Upper lobe of left lung (tissue), 6 donors: ENCODE results near the gene PCDHGA4. TPM values are rescaled to one million over a fixed set of nuclear protein-coding genes. Genes with fewer than 3 reads are reported as not detected.
A peak's percentile ranks its signal among the peaks of the same experiment; 100 is the strongest.

Experiments used
- ATAC-seq, 2 donors: fragments of 200-7000 bp; cut with Tn5 transposase; one replicate each; pipeline ENCODE4 v1.9.1; 2022; ENCODE audit warnings: mild to moderate bottlenecking in 2 of 2, moderate library complexity in 2 of 2; ENCODE audit not compliant: low FRiP score in 2 of 2
- DNase-seq, 2 donors: peaks; one replicate each; pipeline ENCODE4 v3.0.0-alpha.2; 2019 to 2020
- H3K27ac ChIP-seq, 4 donors: fragments of 200-600 bp; sonication (generic); one replicate each; pipeline ENCODE4 v1.5.1; 2016 to 2019
- H3K27me3 ChIP-seq, 4 donors: fragments of 200-600 bp; sonication (generic); one replicate each; pipeline ENCODE4 v1.5.1; 2017 to 2019
- H3K36me3 ChIP-seq, 4 donors: fragments of 200-600 bp; sonication (generic); one replicate each; pipeline ENCODE4 v1.5.1; 2016 to 2019
- H3K4me1 ChIP-seq, 4 donors: fragments of 200-600 bp; sonication (generic); one replicate each; pipeline ENCODE4 v1.5.1; 2018 to 2019
- H3K4me3 ChIP-seq, 4 donors: fragments of 200-600 bp; sonication (generic); one replicate each; pipeline ENCODE4 v1.5.1; 2017 to 2019; ENCODE audit warnings: mild to moderate bottlenecking in 2 of 4, moderate library complexity in 1 of 4
- H3K9me3 ChIP-seq, 4 donors: fragments of 200-600 bp; sonication (generic); one replicate each; pipeline ENCODE4 v1.5.1; 2018 to 2019
- CTCF ChIP-seq, 6 experiments: fragments of 450-650 bp in 4 of 6; fragments of 200-600 bp in 2 of 6; sonication (generic) in 2 of 6; IDR thresholded peaks; one replicate each; pipeline ENCODE4 v1.5.1; 2016 to 2019; ENCODE audit warnings: antibody characterized with exemption in 6 of 6
- EP300 ChIP-seq, 4 donors: sonication (generic); formaldehyde crosslinking; IDR thresholded peaks; one replicate each; pipeline ENCODE4 v1.5.1; 2017; ENCODE audit warnings: antibody characterized with exemption in 4 of 4, control low read depth in 2 of 4
- POLR2A ChIP-seq, 4 donors: fragments of 450-650 bp; IDR thresholded peaks; one replicate each; pipeline ENCODE4 v1.5.1; 2016 to 2017; ENCODE audit warnings: antibody characterized with exemption in 4 of 4, mild to moderate bottlenecking in 2 of 4
- POLR2AphosphoS5 ChIP-seq, 2 donors: sonication (generic); formaldehyde crosslinking; IDR thresholded peaks; one replicate each; pipeline ENCODE4 v1.5.1; 2017; ENCODE audit warnings: antibody characterized with exemption in 2 of 2
- WGBS, 2 donors: methylation state at CpG; one replicate each; pipeline ENCODE4 v1.1.5; 2017 to 2018; 5-methylcytosine and 5-hydroxymethylcytosine counted together
- total RNA-seq, 6 donors: library from RNA; depleted of rRNA in 4 of 6; stranded (reverse); fragments of >200 nt in 4 of 6; gene quantifications; one replicate each; pipeline versions ENCODE4 v1.1.0 to v1.2.1, GENCODE V29; 2016 to 2021
- donor health status: DM: no; HTN: no; CAD: no; lungs with moderate emphysema.
- donor health status: DM: no; HTN: yes; CAD: no; lungs with severe emphysema.

The PCDHGA4 gene
- total RNA-seq, 6 donors from 2014 or later = 1.7 to 9.4 (median 2.8) TPM

GRCh38 chr5:141356950-141357349, 2.1 kb downstream of the PCDHGA4 start:
- DNase-seq = no peak
- Histone ChIP-seq H3K4me1 (no peaks in the 10 kb centered on the region), H3K9me3 (peaks cover 33 to 85% (median 66%) of the 10 kb centered on the region in 4 donors)

GRCh38 chr5:141359790-141360426, 5.1 kb downstream of the PCDHGA4 start, which contains the start of gene PCDHGB2:
PCDHGB2 (plus strand) TSS chr5:141359994; CDS start chr5:141360136, 142 bp downstream.
- Histone ChIP-seq H3K36me3 (no peaks in the 10 kb centered on the region), H3K27ac (no peak within 1 kb of the TSS), H3K9me3 (peaks cover 52 to 95% (median 76%) of the 10 kb centered on the region in 4 donors), H3K27me3 (peaks cover 0 to 4% (median 0%) of the 10 kb centered on the region in 4 donors), H3K4me1 (no peaks in the 10 kb centered on the region), H3K4me3 (peak within 1 kb of the TSS in 3 of 4 donors; percentile 12 to 36 (median 21))
- DNase-seq = no peak
- WGBS, 2 donors = 14% methylated on average over 24 of the region's 24 CpGs
- TF ChIP-seq CTCF (IDR thresholded peaks at IDR 0.05) (peak in 1 of 6 experiments; percentile 8), POLR2AphosphoS5 (IDR thresholded peaks at IDR 0.05) (no peak)
- ATAC-seq = peak in 1 of 2 donors; percentile 31

More at GRCh38 chr5:141356950-141357349, 2.1 kb downstream of the PCDHGA4 start:
- Histone ChIP-seq H3K27me3 (no peaks in the 10 kb centered on the region), H3K36me3 (no peaks in the 10 kb centered on the region), H3K4me3 (no peak overlapping the region), H3K27ac (no peak overlapping the region)
- no peak for ATAC-seq
- 45 to 58% methylated on average over 4 to 7 of the region's 19 CpGs for WGBS, 2 donors
- TF ChIP-seq CTCF (IDR thresholded peaks at IDR 0.05) = no peak
- no peak for TF ChIP-seq POLR2AphosphoS5 (IDR thresholded peaks at IDR 0.05)
- TF ChIP-seq POLR2A (IDR thresholded peaks at IDR 0.05) = no peak
- TF ChIP-seq EP300 (IDR thresholded peaks at IDR 0.05) = no peak

GRCh38 chr5:141360685-141361084, 5.9 kb downstream of the PCDHGA4 start:
- Histone ChIP-seq H3K27me3 (peaks cover 0 to 4% (median 0%) of the 10 kb centered on the region in 4 donors), H3K4me3 (peak overlapping the region in 1 of 4 donors; percentile 36), H3K9me3 (peaks cover 52 to 95% (median 76%) of the 10 kb centered on the region in 4 donors), H3K36me3 (no peaks in the 10 kb centered on the region), H3K4me1 (no peaks in the 10 kb centered on the region), H3K27ac (no peak overlapping the region)
- no peak for ATAC-seq
- TF ChIP-seq EP300 (IDR thresholded peaks at IDR 0.05) = no peak
- TF ChIP-seq POLR2A (IDR thresholded peaks at IDR 0.05) = no peak
- no peak for TF ChIP-seq POLR2AphosphoS5 (IDR thresholded peaks at IDR 0.05)
- TF ChIP-seq CTCF (IDR thresholded peaks at IDR 0.05) = no peak
- WGBS, 2 donors = 38 to 47% methylated on average over 12 to 15 of the region's 15 CpGs
- no peak for DNase-seq

- no peaks in the 10 kb centered on the region for H3K4me1 ChIP-seq
These were observed 7.9 kb downstream of the PCDHGA4 start for GRCh38 chr5:141362719-141363118.

More at GRCh38 chr5:141362719-141363118, 7.9 kb downstream of the PCDHGA4 start:
- TF ChIP-seq POLR2AphosphoS5 (IDR thresholded peaks at IDR 0.05) (no peak), POLR2A (IDR thresholded peaks at IDR 0.05) (no peak), CTCF (IDR thresholded peaks at IDR 0.05) (no peak), EP300 (IDR thresholded peaks at IDR 0.05) (no peak)
- DNase-seq (no peak), ATAC-seq (no peak)
- Histone ChIP-seq H3K27ac (no peak overlapping the region), H3K36me3 (no peaks in the 10 kb centered on the region), H3K27me3 (peaks cover 0 to 7% (median 0%) of the 10 kb centered on the region in 4 donors), H3K4me3 (no peak overlapping the region), H3K9me3 (peaks cover 66 to 97% (median 76%) of the 10 kb centered on the region in 4 donors)
